ENCODE results near the gene FMNL2. TPM values are rescaled to one million over a fixed set of nuclear protein-coding genes. Genes with fewer than 3 reads are reported as not detected.

The FMNL2 gene
- total and polyA plus RNA-seq, 2 experiments from 2014 or later = 16.5 to 45.4 TPM

- Mint-ChIP-seq H3K27ac (no peak overlapping the region), H3K27me3 (ENCODE audit: insufficient read depth, low read depth, poor library complexity) (peaks cover 2% of the 10 kb centered on the region), H3K4me3 (no peak overlapping the region), H3K9me3 (no peaks in the 10 kb centered on the region), H3K36me3 (ENCODE audit: low read depth) (peaks cover 4% of the 10 kb centered on the region; the same call in 1 of the 3 replicates), H3K4me1 (peaks cover 13% of the 10 kb centered on the region; the same call in 2 of the 3 replicates)
- no peak overlapping the region for H3K27ac ChIP-seq (ENCODE audit: low read depth)
- no peaks in the 10 kb centered on the region for H3K79me2 ChIP-seq (replicated peaks; ENCODE audit: insufficient read depth)
- H3K4me1 ChIP-seq (ENCODE audit: insufficient read depth) = peaks cover 5% of the 10 kb centered on the region; the same call in 1 of the 2 replicates
- TF ChIP-seq CREB1 (CRISPR knock-in tag; IDR thresholded peaks at IDR 0.05; ENCODE audit: low read depth) (no peak), ZNF114 (CRISPR knock-in tag; IDR thresholded peaks at IDR 0.05) (no peak), ZNF462 (CRISPR knock-in tag; IDR thresholded peaks at IDR 0.05) (no peak), ZNF331 (CRISPR knock-in tag; IDR thresholded peaks at IDR 0.05; ENCODE audit: low read depth) (no peak), STAT1 (IDR thresholded peaks at IDR 0.05; ENCODE audit: unreplicated experiment) (no peak), ETS1 (IDR thresholded peaks at IDR 0.05) (no peak), POLR2AphosphoS5 (IDR thresholded peaks at IDR 0.05; ENCODE audit: low read depth) (no peak), JUNB (IDR thresholded peaks at IDR 0.05; ENCODE audit: unreplicated experiment) (no peak), CTCF (conservative IDR thresholded peaks at IDR 0.05; ENCODE audit: low read depth in 2 of 2) (no peak), REST (IDR thresholded peaks at IDR 0.05; ENCODE audit: unreplicated experiment) (no peak), EZH2phosphoT487 (IDR thresholded peaks at IDR 0.05; ENCODE audit: unreplicated experiment) (no peak), EZH2 (IDR thresholded peaks at IDR 0.05; ENCODE audit: low read depth, unreplicated experiment) (no peak), NANOG (IDR thresholded peaks at IDR 0.05; ENCODE audit: borderline replicate concordance) (no peak)
- H3K9me2 ChIP-seq (ENCODE audit: insufficient read depth) = peaks cover 8% of the 10 kb centered on the region; the same call in 1 of the 2 replicates
- no peak overlapping the region for H3K4me3 ChIP-seq
- H4K20me1 ChIP-seq (replicated peaks; ENCODE audit: insufficient read depth) = 0 out of 2 replicates have a peak, but pooled peaks cover 9% of the 10 kb centered on the region
- no peaks in the 10 kb centered on the region for H3K27me3 ChIP-seq (ENCODE audit: insufficient read depth)
- no peak for DNase-seq (ENCODE audit: low spot score)
- H3K36me3 ChIP-seq (ENCODE audit: insufficient read depth) = no peaks in the 10 kb centered on the region
- no peak overlapping the region for H2AFZ ChIP-seq
- ATAC-seq = no peak
- no peak overlapping the region for H3K4me2 ChIP-seq
- H3F3A ChIP-seq (replicated peaks; ENCODE audit: low read depth) = no peaks in the 10 kb centered on the region
Observed at GRCh38 chr2:152594792-152595191, 259.8 kb downstream of the FMNL2 start.
